Effector memory CD8-positive, alpha-beta T cell (primary cell): ENCODE measurements around the gene CAPRIN2.

Source experiments
- ATAC-seq: fragments of 150-1000 bp; cut with Tn5 transposase; replicated peaks from 2 replicates; pipeline ENCODE4 v1.10.0; 2021; ENCODE audit warnings: mild to moderate bottlenecking, moderate library complexity
- DNase-seq, 3 experiments: peaks; one replicate each; pipeline ENCODE4 v3.0.0; 2021
- H3K27ac Mint-ChIP-seq, 2 donors: one replicate each; pipeline ENCODE4 v1.8.0; 2022; ENCODE audit warnings: mild to moderate bottlenecking in 2 of 2, mixed read lengths in 2 of 2, moderate library complexity in 2 of 2
- H3K27me3 Mint-ChIP-seq, 2 donors: one replicate each; pipeline ENCODE4 v1.8.0; 2022; ENCODE audit warnings: mixed read lengths in 2 of 2
- H3K36me3 Mint-ChIP-seq: one replicate; pipeline ENCODE4 v1.8.0; 2022; ENCODE audit warnings: mild to moderate bottlenecking, moderate library complexity, mixed read lengths; ENCODE audit not compliant: insufficient read depth
- H3K4me1 Mint-ChIP-seq, 2 donors: one replicate each; pipeline ENCODE4 v1.8.0; 2022; ENCODE audit warnings: low read depth in 2 of 2, mixed read lengths in 2 of 2
- H3K4me3 Mint-ChIP-seq, 2 donors: one replicate each; pipeline ENCODE4 v1.8.0; 2022; ENCODE audit warnings: mild to moderate bottlenecking in 2 of 2, mixed read lengths in 2 of 2, moderate library complexity in 2 of 2
- H3K9me3 Mint-ChIP-seq, 2 donors: one replicate each; pipeline ENCODE4 v1.8.0; 2022; ENCODE audit warnings: mixed read lengths in 2 of 2

Gene CAPRIN2

DNA sequence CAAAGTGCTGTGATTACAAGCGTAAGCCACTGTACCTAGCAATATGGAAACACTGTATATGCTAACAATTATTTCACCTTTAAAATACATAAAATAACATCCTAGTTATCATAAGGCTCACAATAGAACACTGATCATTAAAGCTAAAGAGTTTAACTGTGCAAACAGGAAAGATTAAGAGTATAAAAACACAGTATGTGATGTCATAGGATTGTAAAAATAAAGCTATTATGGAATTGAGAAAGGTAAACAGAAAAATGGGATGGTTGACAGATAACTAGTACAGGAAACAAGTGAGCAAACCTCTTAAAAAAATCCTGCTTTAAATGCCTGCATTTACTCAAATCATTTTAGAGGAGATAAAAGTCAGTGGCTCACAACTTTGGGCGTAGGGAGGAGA, 48.3 kb downstream of the CAPRIN2 start:
- Mint-ChIP-seq H3K4me3 (no peak overlapping the region), H3K27me3 (no peaks in the 10 kb centered on the region), H3K27ac (no peak overlapping the region), H3K4me1 (no peaks in the 10 kb centered on the region), H3K36me3 (peaks cover 13% of the 10 kb centered on the region), H3K9me3 (no peaks in the 10 kb centered on the region)
- ATAC-seq (no peak), DNase-seq (no peak)

GRCh38 chr12:30701056-30701455, 53.7 kb downstream of the CAPRIN2 start:
- H3K4me1 Mint-ChIP-seq: peaks cover 2 to 4% of the 10 kb centered on the region in 2 donors
- no peak overlapping the region for H3K4me3 Mint-ChIP-seq
- H3K9me3 Mint-ChIP-seq: no peaks in the 10 kb centered on the region

GRCh38 chr12:30700216-30700900, 54.4 kb downstream of the CAPRIN2 start:
- Mint-ChIP-seq H3K9me3 (no peaks in the 10 kb centered on the region), H3K27me3 (no peaks in the 10 kb centered on the region), H3K4me3 (no peak overlapping the region), H3K36me3 (peaks cover 10% of the 10 kb centered on the region), H3K4me1 (peaks cover 6 to 8% of the 10 kb centered on the region in 2 donors), H3K27ac (peak overlapping the region in 1 of 2 donors; percentile 7)
- no peak for DNase-seq
- ATAC-seq: no peak

More at GRCh38 chr12:30701056-30701455, 53.7 kb downstream of the CAPRIN2 start:
- peak overlapping the region in 1 of 2 donors; percentile 7 for H3K27ac Mint-ChIP-seq
- H3K27me3 Mint-ChIP-seq: no peaks in the 10 kb centered on the region
- DNase-seq (no peak), ATAC-seq (no peak)
- peaks cover 4% of the 10 kb centered on the region for H3K36me3 Mint-ChIP-seq

- H3K27me3 Mint-ChIP-seq: no peaks in the 10 kb centered on the region
- no peak overlapping the region for H3K27ac Mint-ChIP-seq
- ATAC-seq: no peak
- no peak overlapping the region for H3K4me3 Mint-ChIP-seq
- H3K4me1 Mint-ChIP-seq: peaks cover 21 to 23% of the 10 kb centered on the region in 2 donors
- peaks cover 10% of the 10 kb centered on the region for H3K36me3 Mint-ChIP-seq
- no peaks in the 10 kb centered on the region for H3K9me3 Mint-ChIP-seq
- DNase-seq: no peak
Measured at GRCh38 chr12:30698346-30698745, 56.4 kb downstream of the CAPRIN2 start.

DNA sequence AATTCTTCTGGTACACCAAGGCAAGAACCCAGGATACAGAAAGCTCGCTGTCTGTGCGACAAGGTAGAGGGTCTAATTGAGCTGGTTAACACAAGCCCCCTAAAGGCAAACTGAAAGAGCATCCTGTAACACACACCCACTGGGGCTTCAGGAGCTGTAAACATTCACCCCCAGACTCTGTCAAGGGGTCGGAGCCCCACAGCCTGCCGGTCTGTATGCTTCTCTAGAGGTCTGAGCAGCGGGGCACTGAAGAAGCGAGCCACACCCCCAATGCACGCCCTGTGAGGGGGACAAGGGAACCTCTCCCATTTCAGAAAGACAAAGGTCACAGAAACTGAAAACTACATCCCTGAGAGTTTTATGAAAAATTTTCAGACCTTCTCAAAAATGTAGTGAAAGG, 57.8 kb downstream of the CAPRIN2 start:
- Mint-ChIP-seq H3K4me1 (peaks cover 24 to 30% of the 10 kb centered on the region in 2 donors), H3K36me3 (peaks cover 10% of the 10 kb centered on the region), H3K9me3 (no peaks in the 10 kb centered on the region), H3K4me3 (no peak overlapping the region), H3K27ac (peak overlapping the region in 1 of 2 donors; percentile 98), H3K27me3 (no peaks in the 10 kb centered on the region)
- DNase-seq (no peak), ATAC-seq (no peak)

- Mint-ChIP-seq H3K4me1 (peaks cover 24 to 34% of the 10 kb centered on the region in 2 donors), H3K27me3 (no peaks in the 10 kb centered on the region), H3K4me3 (peak overlapping the region; percentile 96 to 98), H3K27ac (peak overlapping the region; percentile 97 to 98), H3K9me3 (no peaks in the 10 kb centered on the region), H3K36me3 (peaks cover 10% of the 10 kb centered on the region)
- DNase-seq (no peak), ATAC-seq (no peak)
Measured at GRCh38 chr12:30696486-30696885, 58.3 kb downstream of the CAPRIN2 start.

DNA sequence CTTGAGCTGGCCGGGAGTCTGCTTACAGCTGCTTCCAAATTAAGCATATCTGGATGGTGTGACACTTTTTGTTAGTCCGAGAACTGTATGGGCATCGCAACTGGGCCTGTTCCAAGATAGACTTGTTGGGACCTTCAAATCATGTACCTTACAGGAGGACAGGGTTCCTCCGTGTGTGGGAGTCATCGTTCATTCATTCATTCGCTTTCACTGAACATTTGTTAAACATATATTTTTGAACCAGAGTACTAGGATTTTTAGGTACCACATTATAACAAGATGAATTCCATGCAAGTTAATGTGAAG, 58.7 kb downstream of the CAPRIN2 start:
- DNase-seq: no peak
- no peaks in the 10 kb centered on the region for H3K9me3 Mint-ChIP-seq
- H3K27ac Mint-ChIP-seq: peak overlapping the region; percentile 97 to 98
- peaks cover 28 to 38% of the 10 kb centered on the region in 2 donors for H3K4me1 Mint-ChIP-seq
- peak overlapping the region; percentile 96 to 98 for H3K4me3 Mint-ChIP-seq
- peak; percentile 21 for ATAC-seq
- H3K36me3 Mint-ChIP-seq: peaks cover 10% of the 10 kb centered on the region
- no peaks in the 10 kb centered on the region for H3K27me3 Mint-ChIP-seq

DNA sequence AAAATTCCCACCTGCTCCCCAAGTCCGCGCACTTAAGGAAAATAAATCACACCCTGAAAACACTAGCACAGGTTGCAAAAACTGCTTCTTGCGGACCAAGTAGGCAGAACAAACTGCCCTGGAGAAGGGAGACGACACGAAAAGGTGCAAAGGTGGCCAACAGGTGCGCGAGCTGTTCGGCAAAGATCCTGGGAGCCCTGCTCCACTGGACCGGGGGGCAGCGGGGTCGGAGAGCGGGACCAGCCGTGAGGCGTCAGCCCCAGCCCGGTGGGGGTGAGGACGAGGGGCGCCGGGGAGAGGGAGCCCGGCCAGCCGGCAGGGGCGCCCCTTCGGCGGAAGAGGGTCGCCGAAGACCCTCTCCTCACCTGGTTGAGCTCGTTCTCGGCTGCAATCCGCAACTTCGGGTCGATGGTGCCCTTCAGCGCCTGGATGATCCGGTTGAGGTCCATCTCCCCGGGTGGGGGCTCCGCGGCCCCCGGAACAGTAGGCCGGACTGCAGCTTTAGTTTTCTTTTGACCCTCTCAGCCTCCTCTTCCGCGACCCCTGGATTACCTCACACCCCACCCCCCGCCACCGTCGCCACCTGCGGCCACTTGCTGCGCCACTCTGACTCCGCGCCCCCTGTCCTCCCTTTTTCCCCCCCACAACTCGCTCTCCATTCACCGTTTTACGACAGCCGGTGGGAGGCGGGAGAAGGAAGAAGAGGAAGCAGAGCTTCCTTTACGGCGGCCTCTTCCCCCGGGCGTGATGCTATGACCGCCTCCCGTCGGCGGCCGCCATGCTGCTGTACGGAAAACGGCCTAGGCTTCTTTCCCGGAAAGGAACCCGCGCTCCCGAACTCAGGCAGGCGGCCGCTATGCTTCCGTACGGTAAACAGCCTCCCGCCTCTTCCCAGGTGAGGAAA, 59.3 kb downstream of the CAPRIN2 start, which contains the start of gene IPO8:
Gene IPO8, minus strand, starts transcription at position 671 of the 904 bp plus-strand sequence. Its CDS starts 222 bp downstream, at position 449.
- H3K27me3 Mint-ChIP-seq: no peaks in the 10 kb centered on the region
- H3K36me3 Mint-ChIP-seq: peaks cover 10% of the 10 kb centered on the region
- H3K27ac Mint-ChIP-seq: peak within 1 kb of the TSS; percentile 97 to 98
- DNase-seq: peak; percentile 73 to 78 (median 74)
- peak; percentile 91 for ATAC-seq
- no peaks in the 10 kb centered on the region for H3K9me3 Mint-ChIP-seq
- H3K4me3 Mint-ChIP-seq: peak within 1 kb of the TSS; percentile 96 to 98
- H3K4me1 Mint-ChIP-seq: peaks cover 29 to 40% of the 10 kb centered on the region in 2 donors

GRCh38 chr12:30694412-30695198, 60.1 kb downstream of the CAPRIN2 start:
- no peak for DNase-seq

GRCh38 chr12:30692470-30692869, 62.3 kb downstream of the CAPRIN2 start:
- Mint-ChIP-seq H3K4me3 (no peak overlapping the region), H3K4me1 (peaks cover 29 to 50% of the 10 kb centered on the region in 2 donors), H3K9me3 (no peaks in the 10 kb centered on the region), H3K27ac (peak overlapping the region in 1 of 2 donors; percentile 2), H3K27me3 (no peaks in the 10 kb centered on the region), H3K36me3 (peaks cover 17% of the 10 kb centered on the region)
- ATAC-seq: no peak
- no peak for DNase-seq

More at GRCh38 chr12:30694412-30695198, 60.1 kb downstream of the CAPRIN2 start:
- Mint-ChIP-seq H3K4me1 (peaks cover 29 to 45% of the 10 kb centered on the region in 2 donors), H3K36me3 (peaks cover 16% of the 10 kb centered on the region), H3K4me3 (peak overlapping the region; percentile 96 to 98), H3K27ac (peak overlapping the region; percentile 97 to 98), H3K9me3 (no peaks in the 10 kb centered on the region), H3K27me3 (no peaks in the 10 kb centered on the region)
- ATAC-seq: no peak

DNA sequence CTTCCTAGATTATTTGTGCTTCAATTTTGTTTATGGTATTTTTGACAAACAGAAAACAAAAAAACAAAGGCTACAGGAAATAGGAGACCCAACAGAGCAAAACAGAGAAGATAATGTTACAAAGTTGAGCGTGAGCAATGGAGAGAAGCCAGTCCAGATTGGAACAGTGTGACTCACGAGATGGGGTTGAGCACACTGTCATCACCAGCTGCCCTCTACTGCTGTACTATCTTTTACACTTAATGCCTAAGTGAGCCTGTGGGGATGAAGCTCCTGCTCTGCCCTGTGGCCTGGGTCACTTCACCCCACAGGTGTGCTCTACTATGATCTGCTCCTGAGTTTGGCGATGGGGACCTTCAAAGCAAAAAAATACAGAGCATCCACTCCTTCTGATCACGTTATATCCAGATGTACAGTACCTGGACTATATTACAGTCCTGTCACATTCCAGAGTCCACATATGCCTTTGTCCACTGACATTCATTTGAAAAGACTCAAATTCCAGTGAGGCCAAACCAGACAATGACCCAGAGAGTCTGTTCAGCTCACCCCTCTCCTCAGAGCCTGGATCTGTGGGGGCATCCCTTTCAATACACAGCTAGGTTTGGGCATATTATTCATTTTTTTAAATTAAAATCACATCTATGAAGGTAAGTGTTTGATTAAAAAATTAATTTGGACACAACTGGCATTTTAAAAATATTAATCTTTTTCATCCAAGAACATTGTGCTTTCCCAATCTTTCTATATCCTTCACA, 63.5 kb downstream of the CAPRIN2 start:
- Mint-ChIP-seq H3K27ac (peak overlapping the region; percentile 65 to 85), H3K9me3 (no peaks in the 10 kb centered on the region), H3K4me3 (no peak overlapping the region), H3K4me1 (peaks cover 29 to 52% of the 10 kb centered on the region in 2 donors), H3K27me3 (no peaks in the 10 kb centered on the region), H3K36me3 (peaks cover 13% of the 10 kb centered on the region)
- DNase-seq (no peak), ATAC-seq (no peak)

- peaks cover 27% of the 10 kb centered on the region for H3K36me3 Mint-ChIP-seq
- ATAC-seq: no peak
- no peaks in the 10 kb centered on the region for H3K9me3 Mint-ChIP-seq
- DNase-seq: no peak
- H3K4me3 Mint-ChIP-seq: no peak overlapping the region
- peaks cover 8 to 26% of the 10 kb centered on the region in 2 donors for H3K4me1 Mint-ChIP-seq
- no peaks in the 10 kb centered on the region for H3K27me3 Mint-ChIP-seq
- peak overlapping the region in 1 of 2 donors; percentile 63 for H3K27ac Mint-ChIP-seq
Measured at GRCh38 chr12:30687265-30687986, 67.3 kb downstream of the CAPRIN2 start.
